Endothelial cell (in vitro differentiated cells): ENCODE measurements around the gene ARID1B. TPM values are rescaled to one million over a fixed set of nuclear protein-coding genes. Genes with fewer than 3 reads are reported as not detected.

Source experiments
- DNase-seq: peaks from one replicate; pipeline ENCODE4 v3.0.0; 2021; ENCODE audit warnings: low spot score
- H3K27ac Mint-ChIP-seq: one replicate; pipeline ENCODE4 v1.8.0; 2021; ENCODE audit warnings: mixed read lengths, inconsistent platforms; ENCODE audit not compliant: unreplicated experiment
- H3K27me3 Mint-ChIP-seq: one replicate; pipeline ENCODE4 v1.8.0; 2021; ENCODE audit warnings: mild to moderate bottlenecking, moderate library complexity, mixed read lengths, inconsistent platforms; ENCODE audit not compliant: unreplicated experiment
- H3K36me3 Mint-ChIP-seq: one replicate; pipeline ENCODE4 v1.8.0; 2021; ENCODE audit warnings: mild to moderate bottlenecking, low read depth, mixed read lengths, inconsistent platforms; ENCODE audit not compliant: unreplicated experiment
- H3K4me1 Mint-ChIP-seq: one replicate; pipeline ENCODE4 v1.8.0; 2021; ENCODE audit warnings: mild to moderate bottlenecking, mixed read lengths, inconsistent platforms; ENCODE audit not compliant: unreplicated experiment
- H3K4me3 Mint-ChIP-seq: one replicate; pipeline ENCODE4 v1.8.0; 2021; ENCODE audit warnings: mild to moderate bottlenecking, mixed read lengths, inconsistent platforms; ENCODE audit not compliant: unreplicated experiment
- H3K9me3 Mint-ChIP-seq: one replicate; pipeline ENCODE4 v1.8.0; 2021; ENCODE audit warnings: mixed read lengths, inconsistent platforms; ENCODE audit not compliant: unreplicated experiment
- CTCF ChIP-seq: fragments of 200-600 bp; sonication (generic); IDR thresholded peaks from one replicate; pipeline ENCODE4 v1.5.0; 2021; ENCODE audit warnings: antibody characterized with exemption; ENCODE audit not compliant: unreplicated experiment
- total RNA-seq: library from RNA; stranded (reverse); fragmentation: NEBNext Ultra II Directional; extraction: Animal tissue kit (Norgen Biotek cat#: 25700); gene quantifications from one replicate; pipeline ENCODE4 v1.2.1, GENCODE V29; 2021; ENCODE audit not compliant: unreplicated experiment

Gene ARID1B
- total RNA-seq, 1 donor from 2014 or later = 104 TPM

GRCh38 chr6:156797901-156798735 is 20.9 kb downstream of the ARID1B start:
- Mint-ChIP-seq H3K27ac (peak overlapping the region; percentile 61), H3K9me3 (no peaks in the 10 kb centered on the region), H3K27me3 (peaks cover 2% of the 10 kb centered on the region), H3K4me1 (peaks cover 21% of the 10 kb centered on the region), H3K36me3 (peaks cover 6% of the 10 kb centered on the region), H3K4me3 (peak overlapping the region; percentile 17)
- no peak for TF ChIP-seq CTCF
- no peak for DNase-seq

- DNase-seq = no peak
- Mint-ChIP-seq H3K27ac (no peak overlapping the region), H3K9me3 (no peaks in the 10 kb centered on the region), H3K4me1 (peaks cover 22% of the 10 kb centered on the region), H3K4me3 (no peak overlapping the region), H3K27me3 (no peaks in the 10 kb centered on the region), H3K36me3 (peaks cover 6% of the 10 kb centered on the region)
- no peak for TF ChIP-seq CTCF
These were observed 24.5 kb downstream of the ARID1B start for GRCh38 chr6:156801712-156802111.

- Mint-ChIP-seq H3K4me3 (no peak overlapping the region), H3K9me3 (no peaks in the 10 kb centered on the region), H3K27me3 (no peaks in the 10 kb centered on the region), H3K4me1 (peaks cover 30% of the 10 kb centered on the region), H3K27ac (no peak overlapping the region), H3K36me3 (no peaks in the 10 kb centered on the region)
- TF ChIP-seq CTCF = no peak
- no peak for DNase-seq
These were observed 26.2 kb downstream of the ARID1B start for GRCh38 chr6:156803353-156803752.

- Mint-ChIP-seq H3K4me3 (no peak overlapping the region), H3K27me3 (no peaks in the 10 kb centered on the region), H3K36me3 (no peaks in the 10 kb centered on the region), H3K27ac (no peak overlapping the region), H3K4me1 (peaks cover 33% of the 10 kb centered on the region), H3K9me3 (no peaks in the 10 kb centered on the region)
- no peak for DNase-seq
- TF ChIP-seq CTCF = no peak
These were observed 27.2 kb downstream of the ARID1B start for GRCh38 chr6:156804402-156804801.

GRCh38 chr6:156806155-156806554 is 29.0 kb downstream of the ARID1B start:
- Mint-ChIP-seq H3K4me1 (peaks cover 35% of the 10 kb centered on the region), H3K36me3 (no peaks in the 10 kb centered on the region), H3K27me3 (no peaks in the 10 kb centered on the region), H3K9me3 (no peaks in the 10 kb centered on the region), H3K4me3 (no peak overlapping the region), H3K27ac (peak overlapping the region; percentile 25)
- DNase-seq = no peak
- TF ChIP-seq CTCF = no peak
